22Rv1 (cell line): ENCODE data around the gene EDRF1.

ENCODE experiments used
- CTCF ChIP-seq: fragments of 450-650 bp; IDR thresholded peaks from 2 replicates; pipeline ENCODE4 v1.5.1; 2017; ENCODE audit warnings: mild to moderate bottlenecking
- ZFX ChIP-seq: fragments of 450-650 bp; IDR thresholded peaks from 2 replicates; pipeline ENCODE4 v1.6.1; 2017; ENCODE audit warnings: antibody characterized with exemption, borderline replicate concordance

- TF ChIP-seq CTCF, result no peak
- TF ChIP-seq ZFX, result no peak
These were observed 28.1 kb upstream of the EDRF1 start for GRCh38 chr10:125691160-125691981.
